CD4-positive, alpha-beta T cell (primary cell): ENCODE data around the gene TMSB15B. TPM values are rescaled to one million over a fixed set of nuclear protein-coding genes. Genes with fewer than 3 reads are reported as not detected.

Experiments
- ATAC-seq: fragments of 200-7000 bp; cut with Tn5 transposase; one replicate; pipeline ENCODE4 v1.10.0; 2022; ENCODE audit warnings: mild to moderate bottlenecking; ENCODE audit not compliant: poor library complexity
- CTCF ChIA-PET: fragments of 350-600 bp; sonication (Branson Sonifier 250); formaldehyde crosslinking; loops from one replicate; lab custom pipeline; 2021; ENCODE audit warnings: antibody characterized with exemption, inconsistent platforms; lab: Charles Lee
- POLR2A ChIA-PET: fragments of 350-600 bp; sonication (Branson Sonifier 250); formaldehyde crosslinking; loops from one replicate; lab custom pipeline; 2021; ENCODE audit warnings: antibody characterized with exemption, inconsistent platforms; lab: Charles Lee
- DNase-seq, 14 experiments: peaks; one replicate each; pipeline ENCODE4 v3.0.0-alpha.2; 2013 to 2020; ENCODE audit warnings: mixed read lengths in 2 of 14
- H3K27ac ChIP-seq, 2 donors: one replicate each; pipeline versions ENCODE4 v1.5.1 to v1.7.0; 2013; ENCODE audit warnings: low read length in 2 of 2, low read depth in 1 of 2, mild to moderate bottlenecking in 1 of 2
- H3K27me3 ChIP-seq, 2 experiments: 1 replicate in 1 of 2; 2 replicates in 1 of 2; pipeline versions ENCODE4 v1.6.1 to v1.7.0; 2013; ENCODE audit warnings: low read length in 2 of 2, control low read depth in 1 of 2, mild to moderate bottlenecking in 1 of 2, moderate library complexity in 1 of 2; ENCODE audit not compliant: insufficient read depth in 2 of 2, control insufficient read depth in 1 of 2
- H3K36me3 ChIP-seq: one replicate; pipeline ENCODE4 v1.6.1; 2013; ENCODE audit warnings: low read length, control low read depth; ENCODE audit not compliant: insufficient read depth
- H3K4me1 ChIP-seq: one replicate; pipeline ENCODE4 v1.6.1; 2013; ENCODE audit warnings: low read length, control low read depth; ENCODE audit not compliant: insufficient read depth
- H3K4me3 ChIP-seq: one replicate; pipeline ENCODE4 v1.5.1; 2013; ENCODE audit warnings: mild to moderate bottlenecking, low read length, moderate library complexity
- H3K9me3 ChIP-seq, 2 experiments: 1 replicate in 1 of 2; 2 replicates in 1 of 2; pipeline versions ENCODE4 v1.6.1 to v1.7.0; 2013; ENCODE audit warnings: low read length in 2 of 2, mild to moderate bottlenecking in 2 of 2, control low read depth in 1 of 2, moderate library complexity in 1 of 2; ENCODE audit not compliant: control insufficient read depth in 1 of 2, insufficient read depth in 1 of 2
- H3K27ac Mint-ChIP-seq: one replicate; pipeline ENCODE4 v1.8.0; 2020; ENCODE audit warnings: mixed read lengths
- H3K27me3 Mint-ChIP-seq: one replicate; pipeline ENCODE4 v1.8.0; 2021; ENCODE audit warnings: mixed read lengths
- H3K36me3 Mint-ChIP-seq: one replicate; pipeline ENCODE4 v1.8.0; 2021; ENCODE audit warnings: low read depth, mixed read lengths
- H3K4me1 Mint-ChIP-seq: one replicate; pipeline ENCODE4 v1.8.0; 2021; ENCODE audit warnings: low read depth, mixed read lengths
- H3K4me3 Mint-ChIP-seq: one replicate; pipeline ENCODE4 v1.8.0; 2020; ENCODE audit warnings: mild to moderate bottlenecking, mixed read lengths
- H3K9me3 Mint-ChIP-seq: one replicate; pipeline ENCODE4 v1.8.0; 2020; ENCODE audit warnings: mixed read lengths
- CTCF ChIP-seq: fragments of 200-600 bp; IDR thresholded peaks from one replicate; pipeline ENCODE4 v1.8.0; 2022; ENCODE audit warnings: antibody characterized with exemption, mild to moderate bottlenecking
- intact Hi-C, 2 experiments: fragments of 100-400 bp; cut with DNase I in 1 of 2; cut with micrococcal nuclease in 1 of 2; formaldehyde crosslinking; loops; one replicate each; pipeline versions ENCODE4 v1.15.1 to v1.9.0; 2023 to 2025; cut with DNase I, micrococcal nuclease
- total RNA-seq, 174 experiments: library from RNA in 2 of 174; stranded (reverse) in 2 of 174; gene quantifications; one replicate each; pipeline ENCODE4 v1.2.3 and lab custom pipeline; 2021 to 2026

TMSB15B gene
- total RNA-seq, 2 experiments from 2014 or later = 8.0 to 9.0 TPM

DNA sequence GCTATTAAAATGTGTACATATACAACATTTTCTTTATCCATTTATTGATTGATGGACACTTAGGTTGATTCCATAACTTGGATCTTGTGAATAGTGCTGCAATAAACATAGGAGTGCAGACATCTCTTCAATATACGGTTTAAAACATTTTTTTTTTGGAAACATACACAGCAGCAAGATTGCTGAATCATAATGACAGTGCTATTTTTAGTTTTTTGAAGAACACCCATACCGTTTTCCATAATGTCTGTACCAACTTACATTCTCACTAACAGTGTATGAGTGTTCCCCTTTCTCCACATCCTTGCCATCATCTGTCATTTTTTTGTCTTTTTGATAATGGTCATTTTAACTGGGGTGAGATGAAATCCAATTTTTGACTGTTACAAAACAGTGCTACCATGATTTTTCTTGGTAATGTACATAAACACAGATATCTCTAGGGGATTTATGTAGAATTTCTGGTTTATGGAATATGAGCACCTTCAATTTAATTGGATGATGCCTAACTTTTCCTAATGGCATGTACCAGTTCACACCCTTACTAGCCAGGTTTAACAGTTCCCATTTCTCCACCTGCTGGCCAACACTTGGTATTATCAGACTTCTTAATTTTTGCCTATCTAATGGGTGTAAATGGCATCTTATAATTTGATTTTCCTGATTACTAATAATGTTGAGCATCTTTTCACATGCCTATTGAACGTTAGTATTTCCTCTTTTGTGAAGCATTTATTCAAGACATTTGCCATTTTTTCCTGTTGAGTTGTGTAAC is 21.0 kb upstream of the TMSB15B start:
- Histone ChIP-seq H3K36me3 (no peaks in the 10 kb centered on the region), H3K27me3 (no peaks in the 10 kb centered on the region), H3K4me3 (no peak overlapping the region), H3K9me3 (no peaks in the 10 kb centered on the region), H3K27ac (no peak overlapping the region), H3K4me1 (peaks cover 5% of the 10 kb centered on the region)
- Mint-ChIP-seq H3K9me3 (no peaks in the 10 kb centered on the region), H3K27ac (no peak overlapping the region), H3K4me3 (no peak overlapping the region), H3K4me1 (peaks cover 13% of the 10 kb centered on the region), H3K36me3 (no peaks in the 10 kb centered on the region), H3K27me3 (no peaks in the 10 kb centered on the region)
- ChIA-PET POLR2A (interaction anchor here (1.0 kb wide), 1 partner anchor 22 kb away, joined by 7 read pairs; no protein-coding TSS in a partner anchor), CTCF (interaction anchor here (1.1 to 3.6 kb wide), 2 partner anchors 23 to 96 kb away, joined by 5 to 11 read pairs; no protein-coding TSS in a partner anchor)
- peak; percentile 54 for TF ChIP-seq CTCF
- DNase-seq (peak in 4 of 14 experiments; percentile 36 to 55 (median 47)), ATAC-seq (no peak)
- intact Hi-C loops = loop anchor here in 1 of 2 experiments (1.0 to 2.0 kb wide), 2 partner anchors 23 to 96 kb away; no protein-coding TSS in a partner anchor

- Mint-ChIP-seq H3K36me3 (no peaks in the 10 kb centered on the region), H3K4me1 (no peaks in the 10 kb centered on the region), H3K9me3 (no peaks in the 10 kb centered on the region), H3K27ac (no peak overlapping the region), H3K27me3 (no peaks in the 10 kb centered on the region), H3K4me3 (no peak overlapping the region)
- CTCF ChIA-PET = no interaction called here
- intact Hi-C loops = no loop called here
- POLR2A ChIA-PET = no interaction called here
- ATAC-seq (no peak), DNase-seq (no peak)
- TF ChIP-seq CTCF = no peak
- H3K4me1 ChIP-seq = no peaks in the 10 kb centered on the region
- peaks cover 0 to 5% of the 10 kb centered on the region in 2 experiments for H3K9me3 ChIP-seq
- no peak overlapping the region for H3K4me3 ChIP-seq
- no peaks in the 10 kb centered on the region for H3K36me3 ChIP-seq
- no peak overlapping the region for H3K27ac ChIP-seq
- no peaks in the 10 kb centered on the region for H3K27me3 ChIP-seq
These were observed 12.9 kb upstream of the TMSB15B start for GRCh38 chrX:103949506-103949905.

- H3K36me3 ChIP-seq = no peaks in the 10 kb centered on the region
- ChIA-PET POLR2A (no interaction called here), CTCF (no interaction called here)
- Mint-ChIP-seq H3K27ac (no peak overlapping the region), H3K27me3 (no peaks in the 10 kb centered on the region), H3K9me3 (no peaks in the 10 kb centered on the region), H3K4me3 (no peak overlapping the region), H3K36me3 (no peaks in the 10 kb centered on the region), H3K4me1 (no peaks in the 10 kb centered on the region)
- ATAC-seq (no peak), DNase-seq (no peak)
- H3K4me1 ChIP-seq = no peaks in the 10 kb centered on the region
- no peaks in the 10 kb centered on the region for H3K27me3 ChIP-seq
- H3K27ac ChIP-seq = no peak overlapping the region
- peaks cover 0 to 7% of the 10 kb centered on the region in 2 experiments for H3K9me3 ChIP-seq
- H3K4me3 ChIP-seq = no peak overlapping the region
- no peak for TF ChIP-seq CTCF
- intact Hi-C loops = no loop called here
These were observed 9.1 kb upstream of the TMSB15B start for GRCh38 chrX:103953353-103953752.
